DND-41 (cell line): ENCODE results near the gene PGBD5.

Experiments
- EZH2 ChIP-seq: IDR thresholded peaks from 3 replicates; pipeline ENCODE4 v1.6.1; 2012; ENCODE audit warnings: borderline replicate concordance, low read depth, mild to moderate bottlenecking, moderate library complexity, low read length, inconsistent platforms; ENCODE audit not compliant: severe bottlenecking
- TF ChIP-seq, protein P1 (sequence below): IDR thresholded peaks from 2 replicates; pipeline ENCODE4 v1.5.1; 2012; ENCODE audit warnings: borderline replicate concordance, low read length, moderate library complexity, mild to moderate bottlenecking; ENCODE audit not compliant: poor library complexity, severe bottlenecking; ENCODE audit errors: extremely low read depth

DNA sequence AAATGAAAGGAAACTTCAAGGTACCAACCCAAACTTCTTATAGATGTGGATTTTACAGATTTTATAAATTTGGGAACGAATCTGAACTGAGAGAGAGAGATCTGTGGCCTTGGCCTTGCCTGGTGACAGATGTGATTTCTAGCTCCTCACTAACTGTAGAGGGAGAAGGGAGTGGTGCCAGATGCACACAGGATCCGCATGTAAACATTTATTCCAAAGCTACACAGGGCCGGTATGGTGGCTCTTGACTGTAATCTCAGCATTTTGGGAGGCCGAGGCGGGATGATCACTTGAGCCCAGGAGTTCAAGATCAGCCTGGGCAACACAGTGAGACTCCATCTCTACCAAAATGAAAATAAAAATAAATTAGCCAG lies 77.1 kb downstream of the PGBD5 start:
- TF ChIP-seq, protein P1, sequence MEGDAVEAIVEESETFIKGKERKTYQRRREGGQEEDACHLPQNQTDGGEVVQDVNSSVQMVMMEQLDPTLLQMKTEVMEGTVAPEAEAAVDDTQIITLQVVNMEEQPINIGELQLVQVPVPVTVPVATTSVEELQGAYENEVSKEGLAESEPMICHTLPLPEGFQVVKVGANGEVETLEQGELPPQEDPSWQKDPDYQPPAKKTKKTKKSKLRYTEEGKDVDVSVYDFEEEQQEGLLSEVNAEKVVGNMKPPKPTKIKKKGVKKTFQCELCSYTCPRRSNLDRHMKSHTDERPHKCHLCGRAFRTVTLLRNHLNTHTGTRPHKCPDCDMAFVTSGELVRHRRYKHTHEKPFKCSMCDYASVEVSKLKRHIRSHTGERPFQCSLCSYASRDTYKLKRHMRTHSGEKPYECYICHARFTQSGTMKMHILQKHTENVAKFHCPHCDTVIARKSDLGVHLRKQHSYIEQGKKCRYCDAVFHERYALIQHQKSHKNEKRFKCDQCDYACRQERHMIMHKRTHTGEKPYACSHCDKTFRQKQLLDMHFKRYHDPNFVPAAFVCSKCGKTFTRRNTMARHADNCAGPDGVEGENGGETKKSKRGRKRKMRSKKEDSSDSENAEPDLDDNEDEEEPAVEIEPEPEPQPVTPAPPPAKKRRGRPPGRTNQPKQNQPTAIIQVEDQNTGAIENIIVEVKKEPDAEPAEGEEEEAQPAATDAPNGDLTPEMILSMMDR = no peak
- TF ChIP-seq EZH2 = no peak
